Colonic mucosa (tissue), 4 donors: Measurements from ENCODE around the gene SLC12A4. TPM values are rescaled to one million over a fixed set of nuclear protein-coding genes. Genes with fewer than 3 reads are reported as not detected.
A peak's percentile ranks its signal among the peaks of the same experiment; 100 is the strongest.

Experiments used
- DNase-seq: peaks from one replicate; pipeline ENCODE4 v3.0.0-alpha.2; 2020
- H3K27ac ChIP-seq: fragments of 200-600 bp; one replicate; pipeline ENCODE4 v1.8.0; 2021
- H3K27me3 ChIP-seq: fragments of 200-600 bp; one replicate; pipeline ENCODE4 v1.8.0; 2021
- H3K36me3 ChIP-seq: fragments of 200-600 bp; one replicate; pipeline ENCODE4 v1.8.0; 2021
- H3K4me1 ChIP-seq: fragments of 200-600 bp; one replicate; pipeline ENCODE4 v1.8.0; 2021; ENCODE audit warnings: mild to moderate bottlenecking
- H3K4me3 ChIP-seq: fragments of 200-600 bp; one replicate; pipeline ENCODE4 v1.8.0; 2021
- H3K9ac ChIP-seq, 2 donors: one replicate each; pipeline ENCODE4 v1.7.0; 2013; ENCODE audit warnings: control low read depth in 2 of 2, low read depth in 2 of 2, low read length in 2 of 2
- H3K9me3 ChIP-seq: fragments of 200-600 bp; one replicate; pipeline ENCODE4 v1.8.0; 2021
- intact Hi-C: fragments of 100-400 bp; cut with DNase I; formaldehyde crosslinking; loops from one replicate; pipeline ENCODE4 v1.14.1; 2022
- total RNA-seq, 2 donors: library from RNA; stranded (reverse); fragmentation: NEBNext Ultra II Directional in 1 of 2; extraction: Animal tissue kit (Norgen Biotek cat#: 25700) in 1 of 2; gene quantifications; one replicate each; pipeline ENCODE4 v1.2.1, GENCODE V29; 2021
- TF ChIP-seq, protein P1 (sequence below): fragments of 200-600 bp; IDR thresholded peaks from one replicate; pipeline ENCODE4 v1.8.0; 2022; ENCODE audit warnings: antibody characterized with exemption, mild to moderate bottlenecking
- donor health status: healthy.
- donor health status: DM: no; HTN: no; CAD: no.
- donor health status: DM: no; HTN: no; CAD: no.

SLC12A4 gene
- total RNA-seq, 2 donors from 2014 or later, result 8.7 to 17.0 TPM

DNA sequence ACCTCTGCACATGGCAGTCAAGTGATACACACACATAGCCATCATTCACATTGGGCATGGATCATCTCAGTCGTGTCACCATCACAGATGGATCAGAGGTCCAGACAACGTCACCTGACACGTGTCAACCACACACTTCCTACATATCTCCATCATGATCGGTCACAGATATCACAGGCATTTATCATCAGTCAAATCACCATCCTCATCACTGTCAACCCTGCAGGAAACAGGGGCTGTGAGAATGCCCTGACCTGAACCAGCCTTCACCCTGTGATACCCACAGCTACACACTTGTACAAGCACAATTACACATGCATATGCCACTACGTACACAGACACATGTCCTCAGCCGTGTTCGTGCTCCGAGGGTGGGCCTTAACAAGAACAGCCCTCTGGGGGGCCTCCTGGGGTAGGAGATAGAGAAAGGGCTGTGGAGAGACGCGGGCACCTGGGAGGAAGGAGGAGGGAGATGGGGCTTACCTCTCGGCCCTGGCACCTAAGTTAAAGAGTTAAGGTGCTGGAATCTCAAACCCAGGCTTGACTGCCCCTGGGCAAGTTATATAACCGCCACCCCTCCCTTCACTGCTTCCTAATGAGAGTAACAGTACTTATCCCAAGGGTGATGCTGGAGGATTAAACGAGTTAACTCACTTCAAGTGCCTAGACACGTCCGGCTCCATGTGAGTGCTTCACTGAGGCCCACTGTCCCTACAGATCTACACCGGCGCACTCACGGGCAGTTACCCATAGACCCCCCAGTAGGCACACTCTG lies 1.1 kb downstream of the SLC12A4 start:
- Histone ChIP-seq H3K27me3 (no peaks in the 10 kb centered on the region), H3K9me3 (no peaks in the 10 kb centered on the region), H3K9ac (peak overlapping the region; percentile 85 to 89), H3K4me3 (peak overlapping the region; percentile 83), H3K4me1 (peaks cover 6% of the 10 kb centered on the region), H3K27ac (peak overlapping the region; percentile 91), H3K36me3 (no peaks in the 10 kb centered on the region)
- DNase-seq, result no peak
- TF ChIP-seq, protein P1, sequence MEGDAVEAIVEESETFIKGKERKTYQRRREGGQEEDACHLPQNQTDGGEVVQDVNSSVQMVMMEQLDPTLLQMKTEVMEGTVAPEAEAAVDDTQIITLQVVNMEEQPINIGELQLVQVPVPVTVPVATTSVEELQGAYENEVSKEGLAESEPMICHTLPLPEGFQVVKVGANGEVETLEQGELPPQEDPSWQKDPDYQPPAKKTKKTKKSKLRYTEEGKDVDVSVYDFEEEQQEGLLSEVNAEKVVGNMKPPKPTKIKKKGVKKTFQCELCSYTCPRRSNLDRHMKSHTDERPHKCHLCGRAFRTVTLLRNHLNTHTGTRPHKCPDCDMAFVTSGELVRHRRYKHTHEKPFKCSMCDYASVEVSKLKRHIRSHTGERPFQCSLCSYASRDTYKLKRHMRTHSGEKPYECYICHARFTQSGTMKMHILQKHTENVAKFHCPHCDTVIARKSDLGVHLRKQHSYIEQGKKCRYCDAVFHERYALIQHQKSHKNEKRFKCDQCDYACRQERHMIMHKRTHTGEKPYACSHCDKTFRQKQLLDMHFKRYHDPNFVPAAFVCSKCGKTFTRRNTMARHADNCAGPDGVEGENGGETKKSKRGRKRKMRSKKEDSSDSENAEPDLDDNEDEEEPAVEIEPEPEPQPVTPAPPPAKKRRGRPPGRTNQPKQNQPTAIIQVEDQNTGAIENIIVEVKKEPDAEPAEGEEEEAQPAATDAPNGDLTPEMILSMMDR, result no peak
- intact Hi-C loops, result no loop called here

DNA sequence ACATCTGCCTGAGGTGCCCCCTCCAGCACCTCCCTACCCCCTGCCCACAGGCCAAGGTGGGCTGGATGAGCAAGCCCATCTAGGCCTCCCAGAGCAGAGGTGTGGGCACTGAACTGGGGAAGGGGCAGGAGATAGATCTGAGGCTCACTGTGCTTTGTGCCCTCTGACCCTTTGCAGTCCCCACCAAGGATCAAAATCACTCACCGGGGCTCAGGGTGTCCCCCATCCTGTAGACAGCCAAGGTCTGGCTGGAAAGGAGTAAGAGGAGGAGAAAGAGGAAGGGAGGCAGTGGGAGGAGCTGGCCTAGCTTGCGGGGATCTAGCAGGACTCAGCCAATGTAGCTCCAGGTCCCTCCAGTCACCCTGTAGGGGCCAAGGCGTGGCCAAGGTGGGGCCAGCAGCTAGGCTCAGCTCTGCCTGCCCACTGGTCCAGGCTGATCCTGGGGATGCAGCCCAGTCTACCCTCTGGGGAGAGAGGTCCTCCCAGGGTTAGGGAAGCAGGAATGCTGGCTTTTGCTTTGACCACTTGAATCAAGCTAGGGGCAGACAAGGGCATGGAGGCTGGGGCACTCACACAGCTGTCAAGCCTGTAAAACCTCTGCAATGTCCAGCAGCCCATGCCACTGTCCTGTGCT lies 1.8 kb downstream of the SLC12A4 start:
- TF ChIP-seq, protein P1, result no peak
- Histone ChIP-seq H3K36me3 (no peaks in the 10 kb centered on the region), H3K27me3 (no peaks in the 10 kb centered on the region), H3K4me3 (peak overlapping the region; percentile 83), H3K9me3 (no peaks in the 10 kb centered on the region), H3K27ac (no peak overlapping the region), H3K4me1 (peaks cover 6% of the 10 kb centered on the region), H3K9ac (peak overlapping the region; percentile 5 to 85)
- intact Hi-C loops, result no loop called here
- DNase-seq, result no peak

DNA sequence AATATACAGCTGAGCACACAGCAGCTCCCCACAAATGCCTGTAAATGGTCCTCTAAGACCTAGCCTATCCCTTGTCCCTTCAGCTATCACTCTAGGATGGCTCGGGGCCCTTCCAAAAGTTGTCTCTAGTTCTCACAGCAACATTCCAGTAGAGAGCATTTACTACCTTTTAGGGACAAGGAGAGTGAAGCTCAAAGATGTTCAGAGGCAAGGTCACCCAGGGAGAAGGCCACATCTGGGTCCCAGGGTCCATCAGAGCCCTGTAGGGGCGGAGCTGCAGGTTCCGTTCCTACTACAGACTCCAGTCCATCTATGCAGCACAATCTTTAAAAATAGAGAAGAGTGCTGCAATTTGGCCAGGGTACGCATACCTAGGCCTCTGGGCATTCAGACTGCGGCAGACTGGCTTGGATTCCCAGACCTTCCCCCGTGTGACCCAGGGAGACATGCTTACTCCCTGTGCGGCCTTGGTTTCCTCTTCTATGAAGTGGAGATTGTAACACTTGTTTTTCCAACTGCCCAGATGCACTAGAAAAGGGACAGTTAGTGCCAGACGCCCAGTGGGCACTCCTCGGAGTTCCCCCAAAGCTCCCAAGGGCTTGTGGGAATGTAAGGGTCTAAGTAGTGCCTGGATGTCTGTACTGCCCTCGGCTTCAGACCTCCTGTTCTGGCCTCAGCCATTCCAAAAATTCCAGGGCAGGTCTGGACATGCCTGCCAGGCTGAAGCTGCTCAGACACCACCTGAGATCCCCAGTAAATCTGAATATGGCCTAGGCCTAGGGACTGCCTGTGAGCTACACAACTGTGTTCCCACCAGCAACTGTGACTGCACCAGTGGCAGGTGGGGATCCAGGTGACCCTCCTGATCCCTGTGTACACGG lies 2.5 kb downstream of the SLC12A4 start:
- no peaks in the 10 kb centered on the region for H3K27me3 ChIP-seq
- H3K4me3 ChIP-seq, result no peak overlapping the region
- H3K36me3 ChIP-seq, result no peaks in the 10 kb centered on the region
- H3K9me3 ChIP-seq, result no peaks in the 10 kb centered on the region
- H3K27ac ChIP-seq, result no peak overlapping the region
- intact Hi-C loops, result no loop called here
- DNase-seq, result no peak
- TF ChIP-seq, protein P1, result no peak
- H3K9ac ChIP-seq, result peak overlapping the region in 1 of 2 donors; percentile 85
- H3K4me1 ChIP-seq, result peaks cover 6% of the 10 kb centered on the region

DNA sequence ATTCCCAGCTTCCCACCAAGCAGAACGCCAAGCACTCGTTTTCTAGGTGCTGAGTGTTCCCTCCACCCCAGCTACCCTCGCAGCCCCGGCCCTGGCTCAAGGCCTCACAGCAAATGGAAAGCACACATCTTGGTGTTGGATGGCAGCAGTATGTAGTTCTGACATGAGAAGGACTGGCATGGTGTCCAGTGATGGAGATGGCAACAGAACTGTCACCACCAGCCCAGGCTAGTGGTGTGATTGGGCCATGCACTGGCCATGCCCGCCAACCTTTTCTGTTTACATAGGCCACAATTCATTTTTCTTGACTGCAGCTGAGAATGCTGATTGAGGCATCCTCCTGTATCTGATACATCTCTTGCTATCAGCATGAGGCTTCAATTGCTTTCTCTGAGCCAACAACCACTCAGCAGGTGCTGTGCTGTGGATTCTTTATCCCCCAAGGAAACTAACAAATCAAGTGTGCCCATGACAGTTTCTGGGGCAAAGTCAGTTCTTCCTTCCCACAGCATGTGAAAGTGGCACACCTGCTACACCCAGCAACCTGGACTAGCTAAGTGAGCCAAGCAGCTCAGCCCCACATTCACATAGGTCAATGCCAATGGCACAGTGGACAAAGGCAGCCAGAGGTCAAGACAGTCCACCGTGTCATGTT lies 3.8 kb downstream of the SLC12A4 start:
- Histone ChIP-seq H3K4me3 (no peak overlapping the region), H3K27me3 (no peaks in the 10 kb centered on the region), H3K4me1 (peaks cover 6% of the 10 kb centered on the region), H3K9me3 (no peaks in the 10 kb centered on the region), H3K36me3 (no peaks in the 10 kb centered on the region), H3K27ac (no peak overlapping the region), H3K9ac (peak overlapping the region in 1 of 2 donors; percentile 36)
- intact Hi-C loops, result no loop called here
- DNase-seq, result no peak
- TF ChIP-seq, protein P1, result no peak
